Neuronal stem cell (in vitro differentiated cells): ENCODE results near the gene IGSF5.

Source experiments
- DNase-seq: peaks from one replicate; pipeline ENCODE4 v3.0.0-alpha.2; 2013; ENCODE audit warnings: low spot score
- H2AFZ ChIP-seq: one replicate; pipeline ENCODE4 v1.6.1; 2013; ENCODE audit warnings: mild to moderate bottlenecking, low read length, inconsistent platforms
- H2AK5ac ChIP-seq: 2 replicates; pipeline ENCODE4 v1.6.1; 2013; ENCODE audit warnings: low read depth, mild to moderate bottlenecking, inconsistent platforms, low read length, moderate library complexity, mixed read lengths
- H2BK120ac ChIP-seq: 2 replicates; pipeline ENCODE4 v1.6.1; 2013; ENCODE audit warnings: low read depth, mild to moderate bottlenecking, inconsistent platforms, low read length, moderate library complexity, mixed read lengths
- H2BK12ac ChIP-seq: one replicate; pipeline ENCODE4 v1.6.1; 2013; ENCODE audit warnings: low read length, inconsistent platforms
- H2BK15ac ChIP-seq: 2 replicates; pipeline ENCODE4 v1.6.1; 2013; ENCODE audit warnings: mild to moderate bottlenecking, low read length, inconsistent platforms, mixed read lengths
- H2BK5ac ChIP-seq: one replicate; pipeline ENCODE4 v1.6.1; 2013; ENCODE audit warnings: inconsistent platforms, mild to moderate bottlenecking, low read length, moderate library complexity
- H3K14ac ChIP-seq: one replicate; pipeline ENCODE4 v1.6.1; 2013; ENCODE audit warnings: low read length, inconsistent platforms
- H3K18ac ChIP-seq: 2 replicates; pipeline ENCODE4 v1.6.1; 2013; ENCODE audit warnings: low read length, inconsistent platforms
- H3K23ac ChIP-seq: 2 replicates; pipeline ENCODE4 v1.6.1; 2013; ENCODE audit warnings: low read depth, mild to moderate bottlenecking, mixed read lengths, low read length, inconsistent platforms; ENCODE audit not compliant: poor library complexity
- H3K27ac ChIP-seq: replicated peaks from 3 replicates; pipeline ENCODE4 v1.5.1; 2013; ENCODE audit warnings: low read length, inconsistent platforms
- H3K27me3 ChIP-seq, 3 experiments: 2 replicates each; pipeline ENCODE4 v1.6.1; 2013; ENCODE audit warnings: low read length in 3 of 3, mild to moderate bottlenecking in 2 of 3, inconsistent platforms in 1 of 3, low read depth in 1 of 3, mixed read lengths in 1 of 3, moderate library complexity in 1 of 3; ENCODE audit not compliant: control insufficient read depth in 3 of 3, insufficient read depth in 3 of 3
- H3K36me3 ChIP-seq, 2 donors: replicated peaks in 1 of 2; 2 replicates each; pipeline ENCODE4 v1.6.1; 2013; ENCODE audit warnings: low read length in 2 of 2; ENCODE audit not compliant: control insufficient read depth in 2 of 2, insufficient read depth in 2 of 2
- H3K4ac ChIP-seq: 2 replicates; pipeline ENCODE4 v1.6.1; 2013; ENCODE audit warnings: inconsistent platforms, mild to moderate bottlenecking, low read length, moderate library complexity
- H3K4me1 ChIP-seq, 2 donors: 1 replicate in 1 of 2; 2 replicates in 1 of 2; pipeline ENCODE4 v1.6.1; 2013; ENCODE audit warnings: low read length in 2 of 2, low read depth in 1 of 2; ENCODE audit not compliant: control insufficient read depth in 2 of 2, insufficient read depth in 1 of 2
- H3K4me2 ChIP-seq: one replicate; pipeline ENCODE4 v1.6.1; 2013; ENCODE audit warnings: mild to moderate bottlenecking, low read length, inconsistent platforms; ENCODE audit not compliant: insufficient read depth, poor library complexity, severe bottlenecking
- H3K4me3 ChIP-seq, 2 donors: 2 replicates each; pipeline ENCODE4 v1.5.1; 2013; ENCODE audit warnings: low read length in 2 of 2, mild to moderate bottlenecking in 2 of 2, inconsistent platforms in 1 of 2, moderate library complexity in 1 of 2
- H3K79me1 ChIP-seq: one replicate; pipeline ENCODE4 v1.6.1; 2013; ENCODE audit warnings: low read depth, mild to moderate bottlenecking, inconsistent platforms, low read length, moderate library complexity
- H3K9ac ChIP-seq: one replicate; pipeline ENCODE4 v1.6.1; 2013; ENCODE audit warnings: mild to moderate bottlenecking, low read depth, low read length, inconsistent platforms; ENCODE audit not compliant: poor library complexity
- H3K9me3 ChIP-seq, 2 donors: replicated peaks in 1 of 2; 2 replicates each; pipeline versions ENCODE3 to v1.6.1; 2013; ENCODE audit warnings: low read length in 2 of 2, mild to moderate bottlenecking in 2 of 2, inconsistent platforms in 1 of 2, low read depth in 1 of 2, mixed read lengths in 1 of 2, moderate library complexity in 1 of 2; ENCODE audit not compliant: control insufficient read depth in 2 of 2, insufficient read depth in 1 of 2
- H4K8ac ChIP-seq: one replicate; pipeline ENCODE4 v1.6.1; 2013; ENCODE audit warnings: low read depth, mild to moderate bottlenecking, inconsistent platforms, low read length, moderate library complexity
- H4K91ac ChIP-seq: one replicate; pipeline ENCODE4 v1.6.1; 2013; ENCODE audit warnings: low read length, low read depth, mild to moderate bottlenecking, inconsistent platforms; ENCODE audit not compliant: poor library complexity
- WGBS, 2 donors: extraction: QIAGEN DNeasy Blood & Tissue Kit; methylation state at CpG; one replicate each; pipeline ENCODE4 v1.1.7; 2013; ENCODE audit warnings: missing lambda C conversion rate in 2 of 2, mixed read lengths in 1 of 2; ENCODE audit not compliant: insufficient read length in 2 of 2, insufficient replicate concordance in 1 of 2; ENCODE audit errors: extremely low coverage in 2 of 2; 5-methylcytosine and 5-hydroxymethylcytosine counted together

The IGSF5 gene

GRCh38 chr21:39726133-39726532 is 18.9 kb upstream of the IGSF5 start:
- Histone ChIP-seq H2AK5ac (no peak overlapping the region), H4K91ac (no peak overlapping the region), H4K8ac (no peak overlapping the region), H3K4me3 (no peak overlapping the region), H3K27ac (no peak overlapping the region), H3K23ac (no peak overlapping the region), H3K14ac (no peak overlapping the region), H3K9ac (no peak overlapping the region), H3K9me3 (peaks cover 2% of the 10 kb centered on the region in 2 donors), H3K4me1 (peaks cover 0 to 2% of the 10 kb centered on the region in 2 donors), H3K36me3 (no peaks in the 10 kb centered on the region), H3K27me3 (no peaks in the 10 kb centered on the region), H2BK120ac (no peak overlapping the region), H2BK12ac (no peak overlapping the region), H3K18ac (no peak overlapping the region), H2AFZ (no peak overlapping the region), H2BK15ac (no peak overlapping the region), H3K79me1 (no peaks in the 10 kb centered on the region), H3K4me2 (no peak overlapping the region), H2BK5ac (no peak overlapping the region), H3K4ac (no peak overlapping the region)
- no peak for DNase-seq
- no CpG with 5 or more reads among the region's 7 CpGs for WGBS, 2 donors

- no peak overlapping the region for H3K4ac ChIP-seq
- no CpG with 5 or more reads among the region's 15 CpGs for WGBS, 2 donors
- no peak overlapping the region for H3K23ac ChIP-seq
- H2BK5ac ChIP-seq = no peak overlapping the region
- peaks cover 2 to 4% of the 10 kb centered on the region in 2 donors for H3K9me3 ChIP-seq
- no peak overlapping the region for H2AFZ ChIP-seq
- H2AK5ac ChIP-seq = no peak overlapping the region
- no peak overlapping the region for H3K14ac ChIP-seq
- H2BK15ac ChIP-seq = no peak overlapping the region
- no peak overlapping the region for H3K27ac ChIP-seq
- H3K4me2 ChIP-seq = no peak overlapping the region
- H3K9ac ChIP-seq = no peak overlapping the region
- H2BK120ac ChIP-seq = no peak overlapping the region
- DNase-seq = no peak
- no peaks in the 10 kb centered on the region for H3K27me3 ChIP-seq
- peaks cover 0 to 2% of the 10 kb centered on the region in 2 donors for H3K4me1 ChIP-seq
- no peak overlapping the region for H2BK12ac ChIP-seq
- H4K91ac ChIP-seq = no peak overlapping the region
- H3K79me1 ChIP-seq = no peaks in the 10 kb centered on the region
- H4K8ac ChIP-seq = no peak overlapping the region
- H3K36me3 ChIP-seq = no peaks in the 10 kb centered on the region
- H3K4me3 ChIP-seq = no peak overlapping the region
- no peak overlapping the region for H3K18ac ChIP-seq
Observed at GRCh38 chr21:39727401-39728120, 17.4 kb upstream of the IGSF5 start.

DNA sequence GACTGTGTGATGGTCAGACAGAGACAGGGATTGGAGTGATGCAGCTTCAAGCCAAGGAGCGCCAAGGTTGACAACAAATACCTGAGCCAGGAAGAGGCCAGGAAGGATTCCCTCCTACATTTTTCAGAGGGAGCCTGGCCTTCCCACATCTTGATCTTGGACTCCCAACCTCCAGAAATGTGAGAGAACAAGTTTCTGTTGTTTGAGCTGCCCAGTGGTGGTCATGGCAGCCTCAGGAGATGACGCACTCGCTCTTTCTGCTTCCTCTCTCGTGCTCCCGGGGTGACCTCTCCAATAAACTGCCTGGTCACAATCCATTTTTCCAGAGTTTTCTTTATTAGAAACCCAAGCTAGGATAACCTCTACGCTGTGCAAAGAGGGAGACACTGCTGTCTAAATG is 16.6 kb upstream of the IGSF5 start:
- Histone ChIP-seq H3K36me3 (no peaks in the 10 kb centered on the region), H2AFZ (no peak overlapping the region), H4K8ac (no peak overlapping the region), H3K4me2 (no peak overlapping the region), H3K27me3 (no peaks in the 10 kb centered on the region), H2BK120ac (no peak overlapping the region), H2BK5ac (no peak overlapping the region), H3K4me1 (peaks cover 0 to 2% of the 10 kb centered on the region in 2 donors), H3K18ac (no peak overlapping the region), H3K27ac (no peak overlapping the region), H3K4me3 (no peak overlapping the region), H3K14ac (no peak overlapping the region), H2AK5ac (no peak overlapping the region), H3K9ac (no peak overlapping the region), H4K91ac (no peak overlapping the region), H3K79me1 (no peaks in the 10 kb centered on the region), H3K23ac (no peak overlapping the region), H2BK15ac (no peak overlapping the region), H3K9me3 (peaks cover 0 to 4% of the 10 kb centered on the region in 2 donors), H3K4ac (no peak overlapping the region), H2BK12ac (no peak overlapping the region)
- no CpG with 5 or more reads among the region's 6 CpGs for WGBS, 2 donors
- no peak for DNase-seq

DNA sequence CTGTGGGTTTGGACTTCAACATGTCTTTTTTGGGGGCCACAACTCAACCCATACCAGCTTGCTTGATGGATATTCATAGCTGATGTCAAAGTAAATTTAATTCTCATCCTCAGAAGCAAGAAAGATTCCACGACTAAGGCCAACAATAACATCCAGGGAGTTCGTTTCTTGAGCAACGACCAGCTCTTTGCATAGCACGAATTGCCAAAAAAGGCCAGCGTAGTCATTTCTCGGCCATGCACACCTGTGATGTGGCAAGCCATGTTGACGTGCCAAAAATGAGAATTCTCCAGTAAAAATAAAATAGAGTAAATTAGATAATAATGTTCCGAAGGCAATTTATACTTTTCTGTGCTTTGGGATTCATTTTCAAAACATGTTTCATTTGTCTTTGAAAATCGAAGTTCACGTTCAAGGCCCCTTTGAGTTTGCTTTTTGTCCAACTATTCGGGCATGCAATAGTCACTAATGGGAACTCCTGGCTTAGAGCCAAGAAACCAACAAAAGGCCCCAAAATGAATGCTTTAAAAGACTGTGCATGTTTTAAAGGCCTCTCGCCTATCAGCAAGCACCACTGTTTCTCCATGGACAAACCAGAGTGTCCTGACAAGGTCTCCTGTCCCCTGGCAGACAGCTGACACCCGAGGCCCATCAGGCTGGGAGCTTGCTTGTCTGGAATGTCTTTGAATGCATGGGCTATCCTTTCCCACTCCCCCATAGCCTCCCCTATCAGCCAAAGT is 14.4 kb upstream of the IGSF5 start:
- Histone ChIP-seq H3K14ac (no peak overlapping the region), H3K36me3 (no peaks in the 10 kb centered on the region), H3K4ac (no peak overlapping the region), H3K27me3 (no peaks in the 10 kb centered on the region), H3K9ac (no peak overlapping the region), H2AFZ (no peak overlapping the region), H3K79me1 (no peaks in the 10 kb centered on the region), H2BK120ac (no peak overlapping the region), H4K8ac (no peak overlapping the region), H3K4me2 (no peak overlapping the region), H3K4me3 (no peak overlapping the region), H3K27ac (no peak overlapping the region), H4K91ac (no peak overlapping the region), H2BK15ac (no peak overlapping the region), H3K9me3 (peaks cover 0 to 2% of the 10 kb centered on the region in 2 donors), H2BK12ac (no peak overlapping the region), H2BK5ac (no peak overlapping the region), H3K23ac (no peak overlapping the region), H3K18ac (no peak overlapping the region), H3K4me1 (peaks cover 0 to 2% of the 10 kb centered on the region in 2 donors), H2AK5ac (no peak overlapping the region)
- no CpG with 5 or more reads among the region's 13 CpGs for WGBS, 2 donors
- DNase-seq = no peak
